HG03558 (cell line): ENCODE data around the gene ZNF28.
"Not testable (repeated sequence)": the region's sequence is repeated elsewhere in the genome, so short reads cannot be mapped to it uniquely, and the experiment has no call there.

Experiments
- ATAC-seq: cut with Tn5 transposase; IDR thresholded peaks from one replicate; pipeline ENCODE4 v1.9.1; 2021; ENCODE audit warnings: moderate number of reproducible peaks; ENCODE audit not compliant: unreplicated experiment; ENCODE audit errors: extremely low read depth

The ZNF28 gene

GRCh38 chr19:52821204-52821960 is at the start of gene ZNF28:
TSS of gene ZNF28 (minus strand) at chr19:52821633. CDS start at chr19:52817958, 3,675 bp downstream.
- peak; percentile 75 for ATAC-seq

GRCh38 chr19:52868031-52868430 is 46.6 kb upstream of the ZNF28 start:
- ATAC-seq = not testable (repeated sequence)

GRCh38 chr19:52857378-52858191 is 36.2 kb upstream of the ZNF28 start, which contains the start of gene ZNF468:
TSS of gene ZNF468 (minus strand) at chr19:52857619. CDS start at chr19:52854272, 3,347 bp downstream.
- ATAC-seq = peak; percentile 82

- not testable (repeated sequence) for ATAC-seq
Observed at GRCh38 chr19:52856540-52857377, 35.3 kb upstream of the ZNF28 start.

GRCh38 chr19:52847352-52847751 is 25.9 kb upstream of the ZNF28 start:
- not testable (repeated sequence) for ATAC-seq

- not testable (repeated sequence) for ATAC-seq
Observed at GRCh38 chr19:52840825-52841465, 19.5 kb upstream of the ZNF28 start.

- not testable (repeated sequence) for ATAC-seq
Observed at GRCh38 chr19:52834289-52834688, 12.9 kb upstream of the ZNF28 start.

GRCh38 chr19:52833541-52833940 is 12.1 kb upstream of the ZNF28 start:
- ATAC-seq = not testable (repeated sequence)

- not testable (repeated sequence) for ATAC-seq
Observed at GRCh38 chr19:52829866-52830265, 8.4 kb upstream of the ZNF28 start.

- ATAC-seq = no peak
Observed at GRCh38 chr19:52825765-52826164, 4.3 kb upstream of the ZNF28 start.

GRCh38 chr19:52823676-52824075 is 2.2 kb upstream of the ZNF28 start:
- ATAC-seq = no peak

GRCh38 chr19:52820472-52821203 is 795 bp downstream of the ZNF28 start:
- ATAC-seq = not testable (repeated sequence)

- no peak for ATAC-seq
Observed at GRCh38 chr19:52809801-52810200, 11.6 kb downstream of the ZNF28 start.

GRCh38 chr19:52799950-52800640 is 21.3 kb downstream of the ZNF28 start:
- not testable (repeated sequence) for ATAC-seq

- ATAC-seq = no peak
Observed at GRCh38 chr19:52789440-52789839, 32.0 kb downstream of the ZNF28 start.

GRCh38 chr19:52786464-52787354 is 34.7 kb downstream of the ZNF28 start, which contains the start of gene ZNF600:
TSS of gene ZNF600 (minus strand) at chr19:52786791. CDS start at chr19:52778888, 7,903 bp downstream.
- ATAC-seq = not testable (repeated sequence)

- ATAC-seq = no peak
Observed at GRCh38 chr19:52786078-52786463, 35.4 kb downstream of the ZNF28 start.
